ENCODE data around the gene DNTTIP2.

DNA sequence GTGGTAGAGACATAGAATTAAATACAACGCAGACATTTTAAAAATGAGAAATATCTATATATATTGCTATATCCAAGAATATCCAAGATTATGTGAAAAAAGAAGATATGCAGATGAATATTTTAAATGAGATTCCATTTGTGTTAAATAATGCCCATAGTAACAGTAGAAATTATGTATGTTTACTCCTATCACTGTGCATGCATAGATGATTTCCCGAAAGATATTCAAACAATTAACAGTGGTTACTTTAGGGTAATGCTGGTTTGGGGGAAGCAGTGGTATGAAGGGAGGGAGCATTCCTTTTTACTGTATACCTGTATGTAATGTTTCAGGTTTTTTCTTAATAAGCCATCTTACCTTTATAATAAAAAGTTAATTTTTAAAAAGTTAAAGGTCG is 25.1 kb downstream of the DNTTIP2 start:
- TF ChIP-seq CTCF (IDR thresholded peaks at IDR 0.05) (no peak), POLR2A (IDR thresholded peaks at IDR 0.05) (no peak)

Measured in Peyer's patch (tissue), 4 donors.